ENCODE measurements around the gene WDR70. TPM values are rescaled to one million over a fixed set of nuclear protein-coding genes. Genes with fewer than 3 reads are reported as not detected.

WDR70 gene
- total and polyA plus RNA-seq, 4 donors: 4.0 to 17.7 (median 14.5) TPM

DNA sequence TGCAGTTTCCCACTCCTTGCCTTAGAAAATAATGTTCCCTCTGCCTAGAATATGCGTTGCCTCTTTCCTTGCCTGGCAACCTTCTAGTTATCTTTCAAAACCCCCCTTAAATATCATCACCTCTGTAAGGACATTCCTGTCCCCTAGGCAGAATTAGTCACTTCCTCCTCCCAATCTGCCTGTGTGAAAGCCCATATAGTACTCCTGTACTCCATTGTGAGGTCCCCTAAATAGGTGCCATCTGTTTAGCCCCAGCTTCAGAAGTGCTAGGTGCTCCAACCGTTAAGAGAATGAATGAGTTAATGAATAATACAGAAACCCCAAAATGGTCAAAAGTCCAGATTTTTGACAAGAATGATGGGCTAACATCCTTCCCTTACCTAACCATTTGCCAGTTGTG, 279.3 kb downstream of the WDR70 start:
- Histone ChIP-seq H3K9me3 (ENCODE audit: control insufficient read depth in 4 of 4, low read length in 3 of 4) (no peaks in the 10 kb centered on the region), H3K4me1 (ENCODE audit: control insufficient read depth in 4 of 4, insufficient read depth in 4 of 4, low read length in 3 of 4) (peaks cover 0 to 4% (median under 1%) of the 10 kb centered on the region in 4 donors), H3K36me3 (ENCODE audit: control insufficient read depth in 4 of 4, insufficient read depth in 3 of 4, low read depth in 1 of 4, low read length in 3 of 4) (no peaks in the 10 kb centered on the region), H3K4me3 (ENCODE audit: low read depth in 1 of 3, low read length in 3 of 3) (no peak overlapping the region), H3K27ac (ENCODE audit: low read depth in 1 of 2, low read length in 2 of 2) (no peak overlapping the region), H3K9ac (ENCODE audit: low read depth in 1 of 2, low read length in 2 of 2) (no peak overlapping the region), H3K27me3 (ENCODE audit: control insufficient read depth in 4 of 4, insufficient read depth in 4 of 4, low read length in 3 of 4) (no peaks in the 10 kb centered on the region)
- 56% methylated on average over 2 of the region's 2 CpGs for WGBS
- no peak for DNase-seq (ENCODE audit: low spot score)
- TF ChIP-seq HNF4A (conservative IDR thresholded peaks at IDR 0.05): peak in 1 of 2 donors; percentile 45
- TF ChIP-seq, protein P1, sequence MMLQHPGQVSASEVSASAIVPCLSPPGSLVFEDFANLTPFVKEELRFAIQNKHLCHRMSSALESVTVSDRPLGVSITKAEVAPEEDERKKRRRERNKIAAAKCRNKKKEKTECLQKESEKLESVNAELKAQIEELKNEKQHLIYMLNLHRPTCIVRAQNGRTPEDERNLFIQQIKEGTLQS (IDR thresholded peaks at IDR 0.05): no peak

DNA sequence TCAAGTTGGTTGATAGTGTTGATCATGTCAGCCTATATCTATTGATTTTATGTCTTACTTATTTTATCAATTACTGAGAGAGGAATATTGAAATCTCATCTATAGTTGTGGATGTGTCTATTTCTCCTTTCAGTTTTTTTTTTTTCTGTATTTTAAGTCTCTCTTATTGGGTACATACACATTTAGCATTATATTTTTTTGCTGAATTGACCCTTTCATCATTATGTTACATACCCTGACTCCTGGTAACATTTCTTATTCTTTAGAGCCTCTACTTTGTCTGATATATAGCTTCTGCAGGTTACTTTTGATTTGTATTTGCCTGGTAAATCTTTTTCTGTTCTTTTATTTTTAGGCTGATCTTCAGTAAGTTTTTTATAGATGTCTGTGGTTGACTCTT, 281.2 kb downstream of the WDR70 start:
- no peaks in the 10 kb centered on the region for H3K36me3 ChIP-seq (ENCODE audit: control insufficient read depth in 4 of 4, insufficient read depth in 3 of 4, low read depth in 1 of 4, low read length in 3 of 4)
- no peaks in the 10 kb centered on the region for H3K27me3 ChIP-seq (ENCODE audit: control insufficient read depth in 4 of 4, insufficient read depth in 4 of 4, low read length in 3 of 4)
- H3K4me3 ChIP-seq (ENCODE audit: low read depth in 1 of 3, low read length in 3 of 3): no peak overlapping the region
- no peaks in the 10 kb centered on the region for H3K9me3 ChIP-seq (ENCODE audit: control insufficient read depth in 4 of 4, low read length in 3 of 4)
- H3K4me1 ChIP-seq (ENCODE audit: control insufficient read depth in 4 of 4, insufficient read depth in 4 of 4, low read length in 3 of 4): peaks cover 0 to 6% (median under 1%) of the 10 kb centered on the region in 4 donors
- H3K9ac ChIP-seq (ENCODE audit: low read depth in 1 of 2, low read length in 2 of 2): no peak overlapping the region
- DNase-seq (ENCODE audit: low spot score): no peak
- TF ChIP-seq NR2F2 (IDR thresholded peaks at IDR 0.05): no peak
- TF ChIP-seq GABPA (IDR thresholded peaks at IDR 0.05 in 1 of 2, conservative IDR thresholded peaks at IDR 0.05 in 1 of 2): no peak
- no peak for TF ChIP-seq YY1 (IDR thresholded peaks at IDR 0.05)
- no peak for TF ChIP-seq JUND (IDR thresholded peaks at IDR 0.05)
- no peak for TF ChIP-seq TAF1 (conservative IDR thresholded peaks at IDR 0.05)
- no peak for TF ChIP-seq SP1 (IDR thresholded peaks at IDR 0.05)
- TF ChIP-seq, protein P1 (IDR thresholded peaks at IDR 0.05): no peak
- TF ChIP-seq RXRA (IDR thresholded peaks at IDR 0.05): no peak
- TF ChIP-seq, protein P2, sequence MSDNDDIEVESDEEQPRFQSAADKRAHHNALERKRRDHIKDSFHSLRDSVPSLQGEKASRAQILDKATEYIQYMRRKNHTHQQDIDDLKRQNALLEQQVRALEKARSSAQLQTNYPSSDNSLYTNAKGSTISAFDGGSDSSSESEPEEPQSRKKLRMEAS (IDR thresholded peaks at IDR 0.05): no peak
- no peak for TF ChIP-seq FOXA2 (IDR thresholded peaks at IDR 0.05)
- TF ChIP-seq, protein P3, sequence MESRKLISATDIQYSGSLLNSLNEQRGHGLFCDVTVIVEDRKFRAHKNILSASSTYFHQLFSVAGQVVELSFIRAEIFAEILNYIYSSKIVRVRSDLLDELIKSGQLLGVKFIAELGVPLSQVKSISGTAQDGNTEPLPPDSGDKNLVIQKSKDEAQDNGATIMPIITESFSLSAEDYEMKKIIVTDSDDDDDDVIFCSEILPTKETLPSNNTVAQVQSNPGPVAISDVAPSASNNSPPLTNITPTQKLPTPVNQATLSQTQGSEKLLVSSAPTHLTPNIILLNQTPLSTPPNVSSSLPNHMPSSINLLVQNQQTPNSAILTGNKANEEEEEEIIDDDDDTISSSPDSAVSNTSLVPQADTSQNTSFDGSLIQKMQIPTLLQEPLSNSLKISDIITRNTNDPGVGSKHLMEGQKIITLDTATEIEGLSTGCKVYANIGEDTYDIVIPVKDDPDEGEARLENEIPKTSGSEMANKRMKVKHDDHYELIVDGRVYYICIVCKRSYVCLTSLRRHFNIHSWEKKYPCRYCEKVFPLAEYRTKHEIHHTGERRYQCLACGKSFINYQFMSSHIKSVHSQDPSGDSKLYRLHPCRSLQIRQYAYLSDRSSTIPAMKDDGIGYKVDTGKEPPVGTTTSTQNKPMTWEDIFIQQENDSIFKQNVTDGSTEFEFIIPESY (IDR thresholded peaks at IDR 0.05): no peak
- TF ChIP-seq HNF4G (IDR thresholded peaks at IDR 0.05): no peak
- TF ChIP-seq, protein P4, sequence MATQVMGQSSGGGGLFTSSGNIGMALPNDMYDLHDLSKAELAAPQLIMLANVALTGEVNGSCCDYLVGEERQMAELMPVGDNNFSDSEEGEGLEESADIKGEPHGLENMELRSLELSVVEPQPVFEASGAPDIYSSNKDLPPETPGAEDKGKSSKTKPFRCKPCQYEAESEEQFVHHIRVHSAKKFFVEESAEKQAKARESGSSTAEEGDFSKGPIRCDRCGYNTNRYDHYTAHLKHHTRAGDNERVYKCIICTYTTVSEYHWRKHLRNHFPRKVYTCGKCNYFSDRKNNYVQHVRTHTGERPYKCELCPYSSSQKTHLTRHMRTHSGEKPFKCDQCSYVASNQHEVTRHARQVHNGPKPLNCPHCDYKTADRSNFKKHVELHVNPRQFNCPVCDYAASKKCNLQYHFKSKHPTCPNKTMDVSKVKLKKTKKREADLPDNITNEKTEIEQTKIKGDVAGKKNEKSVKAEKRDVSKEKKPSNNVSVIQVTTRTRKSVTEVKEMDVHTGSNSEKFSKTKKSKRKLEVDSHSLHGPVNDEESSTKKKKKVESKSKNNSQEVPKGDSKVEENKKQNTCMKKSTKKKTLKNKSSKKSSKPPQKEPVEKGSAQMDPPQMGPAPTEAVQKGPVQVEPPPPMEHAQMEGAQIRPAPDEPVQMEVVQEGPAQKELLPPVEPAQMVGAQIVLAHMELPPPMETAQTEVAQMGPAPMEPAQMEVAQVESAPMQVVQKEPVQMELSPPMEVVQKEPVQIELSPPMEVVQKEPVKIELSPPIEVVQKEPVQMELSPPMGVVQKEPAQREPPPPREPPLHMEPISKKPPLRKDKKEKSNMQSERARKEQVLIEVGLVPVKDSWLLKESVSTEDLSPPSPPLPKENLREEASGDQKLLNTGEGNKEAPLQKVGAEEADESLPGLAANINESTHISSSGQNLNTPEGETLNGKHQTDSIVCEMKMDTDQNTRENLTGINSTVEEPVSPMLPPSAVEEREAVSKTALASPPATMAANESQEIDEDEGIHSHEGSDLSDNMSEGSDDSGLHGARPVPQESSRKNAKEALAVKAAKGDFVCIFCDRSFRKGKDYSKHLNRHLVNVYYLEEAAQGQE (IDR thresholded peaks at IDR 0.05): no peak
- TF ChIP-seq, protein P5, sequence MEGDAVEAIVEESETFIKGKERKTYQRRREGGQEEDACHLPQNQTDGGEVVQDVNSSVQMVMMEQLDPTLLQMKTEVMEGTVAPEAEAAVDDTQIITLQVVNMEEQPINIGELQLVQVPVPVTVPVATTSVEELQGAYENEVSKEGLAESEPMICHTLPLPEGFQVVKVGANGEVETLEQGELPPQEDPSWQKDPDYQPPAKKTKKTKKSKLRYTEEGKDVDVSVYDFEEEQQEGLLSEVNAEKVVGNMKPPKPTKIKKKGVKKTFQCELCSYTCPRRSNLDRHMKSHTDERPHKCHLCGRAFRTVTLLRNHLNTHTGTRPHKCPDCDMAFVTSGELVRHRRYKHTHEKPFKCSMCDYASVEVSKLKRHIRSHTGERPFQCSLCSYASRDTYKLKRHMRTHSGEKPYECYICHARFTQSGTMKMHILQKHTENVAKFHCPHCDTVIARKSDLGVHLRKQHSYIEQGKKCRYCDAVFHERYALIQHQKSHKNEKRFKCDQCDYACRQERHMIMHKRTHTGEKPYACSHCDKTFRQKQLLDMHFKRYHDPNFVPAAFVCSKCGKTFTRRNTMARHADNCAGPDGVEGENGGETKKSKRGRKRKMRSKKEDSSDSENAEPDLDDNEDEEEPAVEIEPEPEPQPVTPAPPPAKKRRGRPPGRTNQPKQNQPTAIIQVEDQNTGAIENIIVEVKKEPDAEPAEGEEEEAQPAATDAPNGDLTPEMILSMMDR (IDR thresholded peaks at IDR 0.05; ENCODE audit: low read depth, low read length, missing input control): no peak
- TF ChIP-seq HNF4A (conservative IDR thresholded peaks at IDR 0.05): no peak
- TF ChIP-seq RAD21 (IDR thresholded peaks at IDR 0.05): no peak
- no peak overlapping the region for H3K27ac ChIP-seq (ENCODE audit: low read depth in 1 of 2, low read length in 2 of 2)

All from liver (tissue), 9 donors.